K562 (cell line): Measurements from ENCODE around the gene MMP19. TPM values are rescaled to one million over a fixed set of nuclear protein-coding genes. Genes with fewer than 3 reads are reported as not detected.

ENCODE experiments used
- CC2D1A ChIP-seq: fragments of 450-650 bp; IDR thresholded peaks from 2 replicates; pipeline ENCODE4 v1.6.1; 2017; ENCODE audit warnings: mild to moderate bottlenecking
- CCNT2 ChIP-seq: IDR thresholded peaks from 2 replicates; pipeline ENCODE4 v1.6.1; 2011; ENCODE audit warnings: borderline replicate concordance, low read depth, mild to moderate bottlenecking, moderate library complexity, mixed read lengths, low read length; ENCODE audit not compliant: insufficient read length; ENCODE audit errors: extremely low read depth
- FOS ChIP-seq: IDR thresholded peaks from 3 replicates; pipeline ENCODE4 v1.6.1; 2011; ENCODE audit not compliant: insufficient read length; ENCODE audit errors: extremely low read depth
- FOXA3 ChIP-seq, 2 experiments: fragments of 450-650 bp in 1 of 2; sonication (generic) in 1 of 2; formaldehyde crosslinking; IDR thresholded peaks in 1 of 2; conservative IDR thresholded peaks in 1 of 2; 2 replicates each; pipeline versions ENCODE4 v1.4.0 to v1.8.0; 2020 to 2022; ENCODE audit warnings: mild to moderate bottlenecking in 2 of 2, missing genetic modification reagents in 1 of 2
- FOXP1 ChIP-seq: sonication (generic); formaldehyde crosslinking; IDR thresholded peaks from 2 replicates; pipeline ENCODE4 v1.8.0; 2022; ENCODE audit warnings: mild to moderate bottlenecking, missing genetic modification reagents
- GABPB1 ChIP-seq: sonication (generic); formaldehyde crosslinking; IDR thresholded peaks from 2 replicates; pipeline ENCODE4 v1.8.0; 2022; ENCODE audit warnings: mild to moderate bottlenecking, missing genetic modification reagents
- HDAC1 ChIP-seq, 2 experiments: fragments of 450-650 bp; IDR thresholded peaks; 2 replicates each; pipeline ENCODE4 v1.6.1; 2016 to 2017; ENCODE audit warnings: inconsistent platforms in 1 of 2, mild to moderate bottlenecking in 1 of 2, moderate library complexity in 1 of 2
- JUN ChIP-seq, 2 experiments: sonication (generic) in 1 of 2; formaldehyde crosslinking in 1 of 2; IDR thresholded peaks; 2 replicates each; pipeline versions ENCODE4 v1.6.1 to v1.8.0; 2012 to 2022; ENCODE audit warnings: borderline replicate concordance in 2 of 2, mild to moderate bottlenecking in 2 of 2, improper control_type of control experiment in 1 of 2, low read depth in 1 of 2, low read length in 1 of 2, missing genetic modification reagents in 1 of 2
- KAT8 ChIP-seq: fragments of 450-650 bp; IDR thresholded peaks from 2 replicates; pipeline ENCODE4 v1.6.1; 2016; ENCODE audit warnings: low read depth, mild to moderate bottlenecking
- KHSRP ChIP-seq: fragments of 450-650 bp; IDR thresholded peaks from 2 replicates; pipeline ENCODE4 v1.6.1; 2017
- LCOR ChIP-seq: sonication (generic); formaldehyde crosslinking; IDR thresholded peaks from 2 replicates; pipeline ENCODE4 v1.8.0; 2022; ENCODE audit warnings: mild to moderate bottlenecking, missing genetic modification reagents
- MAZ ChIP-seq, 2 experiments: fragments of 450-650 bp in 1 of 2; sonication (generic) in 1 of 2; formaldehyde crosslinking; IDR thresholded peaks in 1 of 2; conservative IDR thresholded peaks in 1 of 2; 2 replicates each; pipeline versions ENCODE4 v1.4.0 to v1.5.0; 2020; ENCODE audit warnings: mild to moderate bottlenecking in 1 of 2, missing genetic modification reagents in 1 of 2
- POLR2AphosphoS5 ChIP-seq: IDR thresholded peaks from 2 replicates; pipeline ENCODE4 v1.6.1; 2011; ENCODE audit warnings: mild to moderate bottlenecking, low read depth, low read length, moderate library complexity; ENCODE audit not compliant: control insufficient read depth, insufficient read depth
- SIN3A ChIP-seq, 2 experiments: fragments of 150-350 bp in 1 of 2; IDR thresholded peaks; 2 replicates each; pipeline ENCODE4 v1.6.1; 2011 to 2016; ENCODE audit warnings: borderline replicate concordance in 2 of 2, low read depth in 2 of 2, low read length in 2 of 2, mild to moderate bottlenecking in 2 of 2, moderate library complexity in 2 of 2; ENCODE audit not compliant: control insufficient read depth in 1 of 2
- TAF7 ChIP-seq: fragments of 450-650 bp; IDR thresholded peaks from 2 replicates; pipeline ENCODE4 v1.6.1; 2016; ENCODE audit warnings: missing genetic modification characterization, missing compliant biosample characterization
- polyA plus RNA-seq, 8 experiments: library from polyadenylated mRNA; depleted of rRNA in 4 of 8; stranded (reverse) in 5 of 8; unstranded in 3 of 8; fragments of >200 nt; fragmentation: Nextera tagmentation in 2 of 8; fragmentation: Illumina TruSeq in 1 of 8; extraction: Ambion mirVana in 2 of 8; extraction: Trizol in 1 of 8; gene quantifications; 2 replicates each; pipeline versions ENCODE4 v1.2.1 to v1.2.3, GENCODE V29; 2011 to 2014; ENCODE audit warnings: inconsistent platforms in 1 of 8, missing spikeins in 1 of 8
- total RNA-seq, 7 experiments: library from RNA; depleted of rRNA in 6 of 7; stranded (reverse); fragments of >200 nt in 6 of 7; fragmentation: Illumina TruSeq in 2 of 7; extraction: Trizol in 2 of 7; gene quantifications; 2 replicates each; pipeline versions ENCODE4 v1.2.1 to v1.2.3, GENCODE V29; 2011 to 2021; ENCODE audit warnings: low replicate concordance in 1 of 7
- TF ChIP-seq, protein P1 (sequence below), 2 experiments: IDR thresholded peaks in 1 of 2; conservative IDR thresholded peaks in 1 of 2; 2 replicates each; pipeline ENCODE4 v1.6.1; 2016; ENCODE audit warnings: low read depth in 2 of 2, mild to moderate bottlenecking in 1 of 2, missing compliant biosample characterization in 1 of 2, missing genetic modification characterization in 1 of 2, moderate library complexity in 1 of 2
- TF ChIP-seq, protein P2 (sequence below), 2 experiments: IDR thresholded peaks; 2 replicates each; pipeline ENCODE4 v1.6.1; 2012; ENCODE audit warnings: improper control_type of control experiment in 2 of 2, low read depth in 2 of 2, low read length in 2 of 2, borderline replicate concordance in 1 of 2
- TF ChIP-seq, protein P3 (sequence below): fragments of 200-800 bp; sonication (Bioruptor generic); IDR thresholded peaks from 2 replicates; pipeline ENCODE4 v1.6.1; 2017; ENCODE audit warnings: missing genetic modification characterization, missing compliant biosample characterization

Gene MMP19
- total and polyA plus RNA-seq, 9 of the 15 experiments (the other 6 are each of a cell fraction or from before 2014, with no cell fraction given), result 0.14 to 1.6 (median 0.66) TPM

DNA sequence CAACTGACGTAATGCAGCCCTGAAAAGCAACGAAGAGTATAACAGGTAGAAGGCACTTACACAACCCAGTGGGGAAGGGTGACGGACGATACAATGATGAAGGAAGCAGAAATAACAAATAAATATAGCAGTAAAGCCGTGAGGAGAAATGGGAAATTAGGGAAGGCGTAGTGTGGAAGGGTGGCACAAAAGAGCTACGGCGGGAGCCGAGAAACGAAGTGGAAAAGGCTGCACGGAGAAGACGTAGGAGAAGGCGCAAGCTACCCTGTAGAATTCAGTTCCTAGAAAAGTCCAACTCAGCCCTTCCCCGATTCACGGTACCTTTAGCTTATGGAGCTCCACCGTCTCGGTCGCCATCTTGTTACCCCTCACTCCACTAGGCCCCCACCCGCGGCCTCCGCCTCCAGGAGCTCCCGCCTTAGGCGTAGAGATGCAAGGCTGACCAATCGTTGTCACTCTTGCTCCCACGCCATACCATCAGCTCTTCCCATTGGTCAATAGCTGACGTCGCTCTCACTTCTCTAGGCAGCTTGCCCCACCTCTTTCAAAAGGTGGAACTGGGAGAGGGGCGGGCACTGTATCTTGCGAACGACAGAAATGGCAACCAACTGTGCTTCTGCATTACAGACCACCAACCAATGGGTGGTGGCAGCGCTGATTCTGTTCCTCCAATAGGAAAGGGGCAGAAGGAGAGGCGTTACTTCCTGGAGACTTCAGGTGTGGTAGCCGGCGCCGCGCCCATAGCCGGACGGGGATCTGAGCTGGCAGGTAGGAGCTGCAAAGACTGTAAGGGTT, 25.2 kb downstream of the MMP19 start, which contains the start of the genes ORMDL2 and SARNP (continued):
- TF ChIP-seq GABPB1 (CRISPR knock-in tag) (peak; percentile 90), JUN (IDR thresholded peaks at IDR 0.05; ENCODE audit: borderline replicate concordance, low read depth, low read length) (no peak), JUN (CRISPR knock-in tag; IDR thresholded peaks at IDR 0.05; ENCODE audit: borderline replicate concordance) (0 out of 2 replicates have a peak, but pooled peaks have one; percentile 64), CC2D1A (no peak), HDAC1 (IDR thresholded peaks at IDR 0.05) (peak in 1 of 2 experiments; percentile 87; a peak in 2 of 4 replicates), MAZ (CRISPR knock-in tag; conservative IDR thresholded peaks at IDR 0.05 in 1 of 2, IDR thresholded peaks at IDR 0.05 in 1 of 2) (peak; percentile 99 to 100), KAT8 (0 out of 2 replicates have a peak, but pooled peaks have one; percentile 23), FOXA3 (CRISPR knock-in tag; conservative IDR thresholded peaks at IDR 0.05 in 1 of 2, IDR thresholded peaks at IDR 0.05 in 1 of 2) (peak in 1 of 2 experiments; percentile 71; a peak in 2 of 4 replicates), FOXP1 (CRISPR knock-in tag) (peak; percentile 59; the same call in 1 of the 2 replicates), FOS (peak; percentile 99), TAF7 (tag) (peak; percentile 95), LCOR (CRISPR knock-in tag) (peak; percentile 49; the same call in 1 of the 2 replicates), POLR2AphosphoS5 (peak; percentile 70), SIN3A (IDR thresholded peaks at IDR 0.05; ENCODE audit: borderline replicate concordance in 2 of 2, control insufficient read depth in 1 of 2, low read depth in 2 of 2, low read length in 2 of 2) (peak in 1 of 2 experiments; percentile 69; a peak in 3 of 4 replicates), CCNT2 (peak; percentile 49), KHSRP (0 out of 2 replicates have a peak, but pooled peaks have one; percentile 46)
- TF ChIP-seq, protein P1, sequence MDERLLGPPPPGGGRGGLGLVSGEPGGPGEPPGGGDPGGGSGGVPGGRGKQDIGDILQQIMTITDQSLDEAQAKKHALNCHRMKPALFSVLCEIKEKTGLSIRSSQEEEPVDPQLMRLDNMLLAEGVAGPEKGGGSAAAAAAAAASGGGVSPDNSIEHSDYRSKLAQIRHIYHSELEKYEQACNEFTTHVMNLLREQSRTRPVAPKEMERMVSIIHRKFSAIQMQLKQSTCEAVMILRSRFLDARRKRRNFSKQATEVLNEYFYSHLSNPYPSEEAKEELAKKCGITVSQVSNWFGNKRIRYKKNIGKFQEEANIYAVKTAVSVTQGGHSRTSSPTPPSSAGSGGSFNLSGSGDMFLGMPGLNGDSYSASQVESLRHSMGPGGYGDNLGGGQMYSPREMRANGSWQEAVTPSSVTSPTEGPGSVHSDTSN (CRISPR knock-in tag; IDR thresholded peaks at IDR 0.05; ENCODE audit: low read depth), result peak; percentile 81
- TF ChIP-seq, protein P1 (tag; conservative IDR thresholded peaks at IDR 0.05; ENCODE audit: low read depth), result peak; percentile 99
- TF ChIP-seq, protein P2, sequence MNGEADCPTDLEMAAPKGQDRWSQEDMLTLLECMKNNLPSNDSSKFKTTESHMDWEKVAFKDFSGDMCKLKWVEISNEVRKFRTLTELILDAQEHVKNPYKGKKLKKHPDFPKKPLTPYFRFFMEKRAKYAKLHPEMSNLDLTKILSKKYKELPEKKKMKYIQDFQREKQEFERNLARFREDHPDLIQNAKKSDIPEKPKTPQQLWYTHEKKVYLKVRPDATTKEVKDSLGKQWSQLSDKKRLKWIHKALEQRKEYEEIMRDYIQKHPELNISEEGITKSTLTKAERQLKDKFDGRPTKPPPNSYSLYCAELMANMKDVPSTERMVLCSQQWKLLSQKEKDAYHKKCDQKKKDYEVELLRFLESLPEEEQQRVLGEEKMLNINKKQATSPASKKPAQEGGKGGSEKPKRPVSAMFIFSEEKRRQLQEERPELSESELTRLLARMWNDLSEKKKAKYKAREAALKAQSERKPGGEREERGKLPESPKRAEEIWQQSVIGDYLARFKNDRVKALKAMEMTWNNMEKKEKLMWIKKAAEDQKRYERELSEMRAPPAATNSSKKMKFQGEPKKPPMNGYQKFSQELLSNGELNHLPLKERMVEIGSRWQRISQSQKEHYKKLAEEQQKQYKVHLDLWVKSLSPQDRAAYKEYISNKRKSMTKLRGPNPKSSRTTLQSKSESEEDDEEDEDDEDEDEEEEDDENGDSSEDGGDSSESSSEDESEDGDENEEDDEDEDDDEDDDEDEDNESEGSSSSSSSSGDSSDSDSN (IDR thresholded peaks at IDR 0.05; ENCODE audit: borderline replicate concordance in 1 of 2, low read depth in 2 of 2, low read length in 2 of 2), result 0 out of 4 replicates have a peak, but pooled peaks of 1 of the 2 experiments have one; percentile 41
- TF ChIP-seq, protein P3, sequence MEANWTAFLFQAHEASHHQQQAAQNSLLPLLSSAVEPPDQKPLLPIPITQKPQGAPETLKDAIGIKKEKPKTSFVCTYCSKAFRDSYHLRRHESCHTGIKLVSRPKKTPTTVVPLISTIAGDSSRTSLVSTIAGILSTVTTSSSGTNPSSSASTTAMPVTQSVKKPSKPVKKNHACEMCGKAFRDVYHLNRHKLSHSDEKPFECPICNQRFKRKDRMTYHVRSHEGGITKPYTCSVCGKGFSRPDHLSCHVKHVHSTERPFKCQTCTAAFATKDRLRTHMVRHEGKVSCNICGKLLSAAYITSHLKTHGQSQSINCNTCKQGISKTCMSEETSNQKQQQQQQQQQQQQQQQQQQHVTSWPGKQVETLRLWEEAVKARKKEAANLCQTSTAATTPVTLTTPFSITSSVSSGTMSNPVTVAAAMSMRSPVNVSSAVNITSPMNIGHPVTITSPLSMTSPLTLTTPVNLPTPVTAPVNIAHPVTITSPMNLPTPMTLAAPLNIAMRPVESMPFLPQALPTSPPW (CRISPR knock-in tag), result peak; percentile 95
